ENCODE results near the gene CBFA2T3.
"Not testable (repeated sequence)": the region's sequence is repeated elsewhere in the genome, so short reads cannot be mapped to it uniquely, and the experiment has no call there.

The CBFA2T3 gene

DNA sequence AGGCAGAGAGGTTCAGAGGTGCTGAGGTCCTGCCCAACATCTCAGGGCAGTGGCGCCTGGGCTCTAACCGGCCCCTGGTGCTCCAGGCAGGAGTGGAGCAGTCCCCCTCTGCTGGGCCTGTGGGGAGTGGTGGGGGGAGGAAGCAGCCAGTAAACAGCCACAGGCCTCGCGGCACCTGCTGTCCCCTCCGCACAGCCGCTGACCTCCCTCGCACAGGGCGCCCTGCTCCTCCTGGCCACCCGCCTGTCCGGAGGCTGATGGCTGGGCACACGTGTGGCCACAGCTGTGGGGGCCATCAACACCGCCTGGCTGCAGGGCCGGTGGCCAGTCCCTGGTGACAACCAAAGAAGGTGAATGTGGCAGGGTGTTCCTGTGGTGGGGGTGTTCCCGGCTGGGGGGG lies 73.7 kb downstream of the CBFA2T3 start:
- DNase-seq, result no peak

DNA sequence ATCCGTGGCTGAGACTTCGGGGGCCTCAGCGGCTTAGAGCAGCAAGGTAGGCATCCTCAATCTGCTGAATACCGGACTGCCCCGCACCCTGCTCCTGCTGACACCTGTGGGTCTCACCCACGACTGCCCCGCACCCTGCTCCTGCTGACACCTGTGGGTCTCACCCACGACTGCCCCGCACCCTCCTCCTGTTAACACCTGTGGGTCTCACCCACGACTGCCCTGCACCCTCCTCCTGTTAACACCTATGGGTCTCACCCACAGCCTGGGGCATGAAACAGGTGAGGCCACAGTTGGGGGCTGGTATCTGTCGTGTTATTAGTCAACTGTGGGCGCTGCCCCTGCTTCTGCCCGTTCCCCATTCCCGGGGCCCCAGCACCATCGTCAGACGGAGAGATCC lies 74.3 kb downstream of the CBFA2T3 start:
- DNase-seq, result no peak

DNA sequence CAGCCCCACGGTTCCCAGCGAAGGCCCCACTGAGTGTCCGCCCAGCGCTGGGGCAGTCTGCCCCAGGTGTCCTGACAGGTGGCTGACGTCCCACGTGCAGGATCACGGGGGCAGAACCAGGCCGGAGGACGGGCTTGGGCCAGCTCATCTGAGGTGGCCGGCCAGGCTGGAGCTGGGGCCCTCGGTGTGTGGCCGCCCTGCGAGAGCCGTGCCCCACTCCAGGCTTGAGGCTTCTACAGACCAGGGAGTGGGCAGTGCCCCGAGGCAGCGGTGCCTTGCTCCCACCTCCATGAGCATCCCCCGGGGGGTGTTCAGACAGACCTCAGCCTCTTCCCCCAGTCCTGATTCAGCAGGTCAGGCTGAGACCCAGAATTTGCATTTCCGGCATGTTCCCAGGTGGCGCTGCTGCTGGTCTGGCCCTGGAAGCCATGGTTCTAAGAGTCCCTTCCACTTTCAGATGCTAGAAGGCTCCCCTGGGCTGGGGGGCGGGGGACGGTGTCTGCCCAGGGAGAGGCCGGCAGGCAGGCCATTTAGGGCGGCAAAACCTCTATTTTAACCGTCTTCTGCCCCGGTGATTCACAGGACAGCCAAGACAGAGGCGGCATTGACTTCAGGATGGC lies 75.2 kb downstream of the CBFA2T3 start:
- DNase-seq, result no peak

DNA sequence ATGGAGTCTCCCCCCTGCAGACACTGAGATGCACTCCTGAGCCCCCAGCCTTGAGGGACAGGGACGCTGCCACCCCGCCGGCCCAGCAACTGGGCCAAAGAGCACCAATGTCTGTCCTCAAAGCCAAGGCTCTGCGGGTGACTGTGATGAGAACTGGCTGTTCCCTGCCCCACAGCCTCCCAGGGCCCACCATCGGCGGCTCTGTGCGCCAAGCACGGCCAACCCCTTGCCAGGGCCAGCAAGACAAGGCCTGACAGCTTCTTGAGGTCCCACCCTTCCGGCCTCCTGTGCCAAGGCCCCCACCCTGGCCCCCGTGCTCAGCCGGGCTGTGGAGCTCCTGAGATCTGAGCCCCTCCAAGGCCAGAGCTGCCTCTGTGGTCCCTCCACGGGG lies 76.3 kb downstream of the CBFA2T3 start:
- no peak for DNase-seq

DNA sequence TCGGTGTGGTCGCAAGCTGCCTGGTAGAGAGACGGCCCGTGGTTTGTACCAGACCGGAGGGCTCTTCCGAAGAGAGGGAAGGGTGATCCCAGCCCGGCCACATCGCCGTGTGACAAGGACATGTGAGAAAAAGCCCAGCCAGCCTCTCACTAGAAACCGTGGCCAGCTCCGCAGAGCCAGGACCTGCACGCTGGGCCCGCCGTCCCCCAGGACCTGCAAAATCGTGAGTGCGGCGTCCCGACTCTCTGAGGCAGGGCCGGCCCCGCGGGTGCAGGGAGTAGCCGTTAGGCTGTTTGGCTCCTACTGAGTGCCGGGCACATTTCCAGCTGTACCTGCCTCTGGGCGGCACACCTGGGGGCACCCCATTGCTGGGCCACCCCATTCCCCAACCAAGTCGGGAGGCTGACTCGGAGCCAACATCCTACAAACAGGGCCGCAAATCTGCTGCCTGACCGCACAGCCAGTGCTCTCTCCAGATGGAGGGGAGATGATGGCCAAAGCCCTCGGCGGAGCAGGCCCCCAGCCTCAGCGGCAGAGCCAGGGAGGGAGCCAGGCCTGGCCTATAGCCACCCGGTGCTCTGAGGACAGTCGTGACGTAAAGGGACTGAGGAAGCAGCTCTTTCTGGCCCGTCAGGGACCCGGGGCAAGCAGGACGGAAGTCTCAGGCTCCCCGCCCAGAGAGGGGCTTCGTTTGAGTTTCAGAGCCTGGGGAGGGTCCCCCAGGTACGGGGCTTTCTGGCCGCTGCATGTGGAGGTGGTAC lies 76.9 kb downstream of the CBFA2T3 start:
- no peak for DNase-seq

DNA sequence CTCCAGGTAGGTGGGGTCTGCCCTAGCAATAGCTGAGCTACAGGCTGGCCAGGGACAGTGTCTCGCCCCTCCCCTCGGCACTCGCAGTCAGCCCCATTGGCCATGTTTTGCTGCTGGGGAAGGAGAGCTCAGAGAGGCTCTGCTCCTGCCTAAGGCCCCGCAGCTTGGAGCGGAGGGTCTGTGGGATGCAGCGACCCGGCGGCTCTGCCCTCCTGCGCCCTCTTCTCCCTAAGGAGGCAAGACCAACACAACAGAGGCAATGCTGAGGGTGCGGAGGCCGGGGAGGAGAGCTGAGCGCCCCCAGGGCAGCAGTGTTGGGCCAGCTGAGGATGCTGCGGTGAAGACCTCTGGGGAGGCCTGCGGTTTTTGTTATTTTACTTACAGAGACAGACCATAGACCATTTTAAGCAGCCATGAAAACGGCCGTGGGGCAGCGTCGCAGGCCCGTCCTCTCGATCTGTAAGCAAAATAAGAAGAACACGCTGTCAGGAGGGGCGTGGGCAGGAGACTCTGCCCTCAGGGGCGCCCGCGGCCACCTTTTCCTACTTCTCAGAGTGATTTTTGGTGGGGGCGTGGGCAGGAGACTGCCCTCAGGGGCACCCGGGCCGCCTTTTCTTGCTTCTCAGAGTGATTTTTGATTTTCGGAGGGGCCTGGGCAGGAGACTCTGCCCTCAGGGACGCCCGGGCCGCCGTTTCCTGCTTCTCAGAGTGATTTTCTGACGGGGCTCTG lies 79.1 kb downstream of the CBFA2T3 start:
- DNase-seq, result no peak

DNA sequence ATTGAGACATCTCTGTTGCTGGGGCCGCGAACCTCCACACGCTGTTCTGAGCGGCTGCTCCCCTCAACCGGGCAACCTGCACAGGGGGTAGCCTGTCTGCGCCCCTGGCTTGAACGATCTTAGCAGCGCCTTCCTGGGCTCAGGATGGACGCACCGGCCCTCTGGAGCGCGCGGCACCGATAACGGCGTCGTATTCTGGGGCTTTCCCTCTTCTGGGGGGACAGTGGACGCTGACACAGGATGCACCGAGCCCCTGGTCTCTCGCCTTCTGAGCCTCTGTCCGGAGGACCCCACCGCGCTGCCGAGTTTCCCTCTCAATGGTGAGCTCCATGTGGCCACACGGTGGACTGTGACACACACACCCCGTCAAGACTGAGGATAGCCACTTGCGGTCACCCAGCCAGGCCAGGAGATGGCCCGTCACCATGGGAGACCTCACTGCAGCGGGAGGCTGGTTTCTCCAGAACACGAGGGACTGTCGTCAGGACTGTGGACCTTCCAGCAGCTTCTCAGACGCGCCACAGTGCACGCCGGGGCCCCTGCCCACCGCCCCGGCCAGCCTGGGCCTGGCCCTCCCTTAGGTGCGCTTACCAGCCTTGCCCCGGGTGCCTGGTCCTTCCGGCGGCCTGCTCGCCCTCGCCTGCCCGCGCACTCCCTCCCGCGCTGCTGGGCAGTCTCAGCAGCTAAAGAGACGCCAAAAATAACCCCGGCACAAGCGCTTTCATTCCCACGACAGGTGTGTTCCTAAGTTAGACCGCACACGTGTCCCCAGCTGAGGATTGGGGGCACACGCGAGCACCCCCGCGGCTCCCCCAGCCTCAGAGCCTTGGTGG lies 80.6 kb downstream of the CBFA2T3 start:
- no peak for DNase-seq

DNA sequence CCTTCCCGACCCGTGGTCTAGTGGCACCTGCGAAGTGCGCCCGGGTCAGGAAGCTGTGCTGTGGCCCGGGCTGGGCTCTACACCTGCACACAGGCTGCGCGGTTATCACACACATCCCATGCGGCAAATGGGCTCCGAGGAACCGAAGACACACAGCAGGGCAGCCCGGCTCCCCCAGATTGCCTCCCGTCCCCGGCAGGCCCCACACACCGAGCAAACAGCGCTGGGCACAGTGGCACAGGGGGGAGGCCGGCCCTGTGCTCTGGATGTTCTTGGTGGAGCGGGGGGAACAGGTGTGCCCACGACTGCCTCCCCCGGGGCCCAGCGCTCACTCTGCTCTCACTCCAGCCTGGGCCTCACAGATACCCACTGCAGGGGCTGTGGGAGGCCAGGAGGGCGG lies 81.7 kb downstream of the CBFA2T3 start:
- DNase-seq, result no peak

DNA sequence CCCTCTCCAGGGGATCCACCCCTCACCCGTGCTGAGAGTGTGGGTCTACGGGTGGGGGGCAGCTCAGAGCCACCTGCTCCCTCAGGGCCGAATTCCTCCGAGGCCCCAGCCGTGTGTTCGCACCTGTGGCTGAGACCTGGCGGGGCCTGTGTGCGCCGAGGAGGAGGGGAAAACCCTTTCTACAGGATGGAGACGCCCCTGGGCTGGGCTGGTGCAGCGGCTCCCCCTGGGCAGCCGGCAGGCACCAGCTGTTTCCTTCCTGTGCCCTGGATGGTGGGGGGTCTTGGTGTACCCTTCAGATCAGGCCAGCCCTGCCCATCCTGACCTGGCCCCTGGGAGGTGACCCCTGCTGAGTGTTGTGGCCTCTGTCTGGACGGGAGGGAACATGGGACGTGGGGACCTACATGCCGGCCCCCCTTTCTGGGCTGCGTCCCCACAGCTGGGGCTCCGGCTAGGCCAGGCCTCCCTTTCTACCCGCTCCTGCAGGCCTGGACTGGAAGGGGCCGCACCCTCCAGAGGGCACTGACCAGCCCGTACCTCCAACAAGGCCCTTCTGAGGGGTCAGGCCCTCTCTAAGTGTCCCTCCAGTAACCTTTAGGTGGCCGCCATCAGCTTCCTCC lies 82.2 kb downstream of the CBFA2T3 start:
- no peak for DNase-seq

DNA sequence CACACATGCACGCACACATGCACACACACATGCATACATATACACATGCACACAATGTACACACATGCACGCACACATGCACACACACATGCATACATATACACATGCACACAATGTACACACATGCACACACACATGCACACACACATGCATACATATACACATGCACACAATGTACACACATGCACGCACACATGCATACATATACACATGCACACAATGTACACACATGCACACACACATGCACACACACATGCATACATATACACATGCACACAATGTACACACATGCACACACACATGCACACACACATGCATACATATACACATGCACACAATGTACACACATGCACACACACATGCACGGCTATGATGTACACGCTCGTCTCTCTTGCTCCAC lies 82.7 kb downstream of the CBFA2T3 start:
- DNase-seq, result not testable (repeated sequence)

DNA sequence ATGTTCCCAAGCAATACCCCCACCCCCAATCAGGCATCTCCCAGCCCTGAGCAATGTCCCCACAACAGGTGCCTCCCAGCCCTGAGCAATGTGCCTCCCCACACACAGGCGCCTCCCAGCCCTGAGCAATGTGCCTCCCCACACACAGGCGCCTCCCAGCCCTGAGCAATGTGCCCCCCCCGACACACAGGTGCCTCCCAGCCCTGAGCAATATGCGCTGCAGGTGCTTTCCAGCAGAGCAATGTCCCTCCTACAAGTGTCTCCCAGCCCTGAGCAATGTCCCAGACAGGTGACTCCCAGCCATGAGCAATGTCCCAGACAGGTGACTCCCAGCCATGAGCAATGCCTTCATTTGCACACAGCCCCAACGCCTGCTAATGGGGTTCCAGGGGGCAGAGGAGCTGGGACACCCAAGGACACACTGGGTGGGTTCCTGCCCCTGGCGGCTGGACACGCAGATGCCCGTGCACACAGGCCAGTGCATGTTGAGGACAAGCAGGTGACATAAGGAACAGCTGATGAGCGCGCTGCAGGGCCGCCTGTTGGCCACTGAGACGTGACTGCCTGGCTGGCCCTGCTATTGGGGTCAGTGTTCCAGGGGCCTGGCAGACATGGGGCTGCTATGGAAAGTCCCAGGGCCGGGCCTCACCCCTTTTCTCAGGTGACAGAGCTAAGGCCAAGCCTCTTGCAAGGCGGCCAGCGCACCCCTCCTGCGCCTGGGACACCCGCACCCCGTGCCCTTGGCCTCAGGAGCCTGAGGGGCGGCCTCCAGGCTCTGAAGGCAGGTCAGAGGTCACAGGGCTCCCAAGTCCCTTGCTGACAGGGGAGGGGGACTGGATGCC lies 83.7 kb downstream of the CBFA2T3 start:
- DNase-seq, result no peak

DNA sequence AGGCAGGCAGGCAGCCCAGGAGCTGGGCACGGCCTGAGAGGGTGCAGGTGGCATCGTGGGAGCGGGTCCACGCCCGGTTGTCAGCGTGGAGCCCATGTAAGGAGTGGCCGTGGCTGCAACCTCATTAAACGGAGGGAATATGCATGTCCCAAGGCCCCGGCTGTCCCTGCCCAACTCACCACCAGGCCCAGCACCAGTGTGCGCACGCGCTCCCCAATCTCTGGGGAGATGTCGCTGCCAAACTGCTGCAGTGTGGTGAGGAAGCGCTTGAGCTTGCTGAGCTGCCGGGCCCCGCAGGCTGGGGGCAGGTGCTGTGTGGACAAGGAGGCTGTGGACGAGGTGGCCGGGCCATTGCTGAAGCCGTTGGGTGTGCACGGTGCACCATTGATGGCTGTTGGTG lies 84.9 kb downstream of the CBFA2T3 start:
- no peak for DNase-seq

DNA sequence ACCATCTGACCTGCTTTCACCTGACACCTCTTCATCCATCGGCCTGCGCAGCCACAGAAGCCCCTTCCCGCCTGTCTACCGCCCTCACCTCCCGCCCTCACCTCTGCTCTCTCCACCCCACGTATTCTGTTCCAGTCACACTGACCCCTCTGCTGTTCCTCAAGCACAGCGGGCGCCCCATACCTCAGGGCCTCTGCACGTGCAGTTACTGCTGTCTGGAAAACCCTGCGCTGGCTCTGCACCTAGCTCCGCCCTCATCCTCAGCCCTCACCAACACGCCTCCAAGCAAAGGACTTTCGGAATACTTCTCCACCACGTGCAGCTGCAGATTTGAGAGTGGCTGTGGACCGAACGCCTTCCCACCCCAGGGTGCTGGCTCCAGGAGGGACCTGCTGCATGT lies 85.9 kb downstream of the CBFA2T3 start:
- DNase-seq, result no peak

DNA sequence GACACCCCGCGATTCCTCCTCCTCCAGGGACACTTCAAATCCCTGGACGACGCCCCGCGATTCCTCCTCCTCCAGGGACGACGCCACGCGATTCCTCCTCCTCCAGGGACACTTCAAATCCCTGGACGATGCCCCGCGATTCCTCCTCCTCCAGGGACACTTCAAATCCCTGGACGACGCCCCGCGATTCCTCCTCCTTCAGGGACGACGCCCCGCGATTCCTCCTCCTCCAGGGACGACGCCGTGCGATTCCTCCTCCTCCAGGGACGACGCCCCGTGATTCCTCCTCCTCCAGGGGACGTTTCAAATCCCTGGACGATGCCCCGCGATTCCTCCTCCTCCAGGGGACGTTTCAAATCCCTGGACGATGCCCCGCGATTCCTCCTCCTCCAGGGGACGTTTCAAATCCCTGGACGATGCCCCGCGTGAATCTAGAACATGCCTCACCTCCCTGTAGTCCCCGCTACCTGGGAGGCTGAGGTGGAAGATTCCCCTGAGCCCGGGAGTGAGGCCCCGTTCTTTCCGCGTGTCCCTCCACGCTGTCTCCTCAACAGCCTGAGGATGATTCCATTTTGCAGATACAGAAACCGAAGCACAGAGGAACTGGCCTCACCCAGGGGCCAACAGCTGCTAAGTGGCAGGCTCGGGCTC lies 87.2 kb downstream of the CBFA2T3 start:
- DNase-seq, result not testable (repeated sequence)

DNA sequence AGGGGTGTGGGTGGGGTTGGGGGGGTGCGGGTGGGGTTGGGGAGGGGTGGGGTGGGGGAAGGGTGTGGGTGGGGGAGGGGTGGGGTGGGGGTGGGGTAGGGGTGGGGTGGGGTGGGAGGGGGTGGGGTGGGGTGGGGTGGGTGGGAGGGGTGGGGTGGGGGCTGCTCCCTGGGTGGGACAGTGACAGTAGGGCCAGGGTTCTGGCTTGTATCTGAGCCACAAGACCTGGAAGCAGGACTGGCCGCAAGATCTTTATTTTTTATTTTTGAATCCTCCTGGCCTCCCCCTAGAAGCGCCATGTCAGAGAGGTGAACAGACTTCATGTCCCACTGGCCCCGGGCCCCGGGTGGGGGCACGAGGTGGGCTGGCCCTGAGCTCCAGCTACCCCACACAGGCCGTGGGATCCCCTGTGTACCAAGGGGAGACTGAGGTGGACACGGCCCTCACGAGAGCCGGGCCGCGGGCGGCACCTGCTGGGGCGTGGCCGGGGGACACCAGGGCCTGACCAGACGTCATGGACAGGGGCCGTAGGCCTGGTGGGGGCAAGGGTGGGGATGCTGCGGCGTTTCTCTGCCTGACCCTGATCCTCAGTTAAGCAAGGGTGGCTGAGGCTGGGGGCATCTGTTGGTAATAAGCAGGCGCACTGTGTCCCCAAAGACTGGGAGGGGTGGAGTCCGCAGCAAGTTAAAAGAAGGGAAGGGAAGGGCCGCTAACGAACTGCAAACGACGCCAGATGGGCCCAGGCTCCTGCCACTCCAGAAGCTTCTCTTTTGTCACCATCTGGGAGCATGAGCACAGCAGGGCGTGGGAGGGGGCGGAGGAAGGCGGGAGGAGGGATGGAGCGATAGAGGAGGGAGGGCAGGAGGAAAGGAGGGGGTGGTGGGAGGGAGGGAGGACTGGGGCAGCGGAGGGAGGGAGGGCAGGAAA lies 88.3 kb downstream of the CBFA2T3 start:
- no peak for DNase-seq

DNA sequence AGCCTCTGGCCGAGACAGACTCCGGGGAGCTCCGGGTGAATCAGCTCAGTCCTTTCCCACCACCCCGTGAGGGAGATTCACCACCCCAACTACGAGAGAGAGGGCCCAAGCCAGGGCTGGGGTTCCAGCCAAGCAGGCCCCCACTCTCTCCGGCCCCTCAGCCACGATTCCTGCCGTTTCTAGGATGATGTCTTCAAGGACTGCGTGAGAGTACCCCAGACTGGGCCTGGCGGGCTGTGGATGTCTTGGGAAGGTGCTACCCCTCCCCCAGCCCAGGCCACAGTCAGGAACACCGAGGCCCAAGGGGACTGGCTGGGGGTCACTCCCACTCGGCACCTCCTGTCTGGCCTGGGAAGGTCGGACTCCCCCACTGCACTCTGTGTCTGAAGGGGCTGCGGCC lies 89.0 kb downstream of the CBFA2T3 start:
- no peak for DNase-seq

DNA sequence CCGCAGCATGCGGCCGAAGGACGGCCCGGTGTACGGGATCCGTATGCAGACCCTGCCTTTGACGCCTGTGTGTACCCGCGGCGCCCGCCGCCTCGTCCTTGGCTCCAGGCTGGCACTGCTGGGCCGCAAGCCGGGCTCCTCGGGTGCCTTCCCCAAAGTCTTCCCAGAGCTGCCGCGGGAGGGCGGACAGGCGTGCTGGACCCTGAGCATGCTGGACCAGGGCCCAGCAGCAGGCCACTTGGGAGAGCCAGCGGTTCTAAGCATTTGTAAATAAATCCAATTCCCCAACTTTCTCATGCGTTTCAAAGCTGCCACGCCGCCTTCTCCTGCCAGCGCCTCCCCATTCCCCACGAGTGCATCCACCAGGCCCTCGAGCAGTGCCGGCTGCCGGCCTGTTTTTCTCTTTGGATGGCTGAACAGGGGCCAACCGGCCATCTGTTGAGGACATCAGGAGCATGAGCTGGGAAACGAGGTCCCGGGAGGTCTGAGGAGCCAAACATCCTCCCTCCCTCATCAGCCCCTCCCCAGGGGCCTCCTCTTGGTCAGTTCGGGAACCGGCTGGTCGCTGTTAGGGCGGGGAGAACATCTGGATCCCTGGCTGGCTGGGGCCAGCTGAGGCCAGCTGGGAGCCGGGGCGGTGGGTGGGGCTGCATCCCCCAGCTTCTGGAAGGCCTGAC lies 90.0 kb downstream of the CBFA2T3 start:
- DNase-seq, result no peak

DNA sequence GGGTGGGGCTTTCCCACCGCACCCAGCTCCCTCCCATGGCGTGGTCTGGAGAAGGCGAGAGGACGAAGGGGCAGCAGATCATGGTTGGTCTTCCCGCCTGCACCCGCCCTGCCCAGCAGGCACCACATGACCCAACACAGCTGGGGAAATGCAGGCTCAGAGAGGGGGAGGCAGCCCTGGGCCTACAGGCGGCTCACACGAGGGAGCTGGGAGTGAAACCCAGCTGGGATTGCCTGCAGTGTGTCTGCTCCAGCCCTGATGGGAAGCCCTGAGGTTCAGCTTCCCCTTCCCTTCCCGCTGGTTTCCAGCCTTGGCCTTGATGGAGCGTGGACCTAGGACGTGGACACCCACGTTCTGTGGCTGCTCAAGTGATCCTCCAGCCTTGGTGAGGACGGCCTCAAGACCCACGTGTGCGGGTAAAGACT lies 90.6 kb downstream of the CBFA2T3 start:
- no peak for DNase-seq

DNA sequence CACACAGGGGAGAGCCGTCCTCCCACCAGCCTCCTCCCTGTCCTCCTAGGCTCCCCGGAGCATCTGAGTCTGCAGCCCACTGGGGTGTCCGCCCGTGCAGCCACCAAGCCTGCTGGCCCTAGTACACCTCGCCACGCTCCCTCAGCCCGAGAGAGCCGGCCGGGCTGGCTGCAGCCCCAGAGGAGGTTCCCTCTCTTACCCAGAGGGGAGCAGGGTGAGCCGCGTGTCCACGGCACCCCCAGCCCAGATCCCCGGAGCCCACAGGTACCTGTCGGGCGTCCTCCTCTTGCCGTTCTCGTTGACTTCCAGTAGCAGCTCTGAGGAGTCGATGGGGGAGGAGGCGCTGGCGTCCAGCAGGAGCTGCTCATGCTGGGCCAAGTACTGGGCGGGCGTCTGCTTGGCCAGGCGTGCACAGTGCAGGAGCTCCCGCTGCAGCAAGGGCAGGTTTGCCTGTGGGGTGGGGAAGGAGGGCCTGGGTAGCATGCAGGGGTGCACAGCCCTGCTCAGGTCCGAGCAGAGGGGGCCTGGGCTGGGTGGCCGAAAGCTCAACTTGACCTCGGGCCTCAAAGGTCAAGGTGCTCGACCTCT lies 91.2 kb downstream of the CBFA2T3 start:
- DNase-seq, result no peak
